HepG2 (cell line): ENCODE data around the gene SPINK7. TPM values are rescaled to one million over a fixed set of nuclear protein-coding genes. Genes with fewer than 3 reads are reported as not detected.

Experiments
- ATAC-seq: fragments of 200-7000 bp; cut with Tn5 transposase; 3 replicates; pipeline ENCODE4 v1.9.1; 2020; ENCODE audit warnings: mild to moderate bottlenecking, moderate library complexity
- BruUV-seq: library from RNA; stranded (reverse); fragments of 400-500 nt; replicated peaks from 2 replicates; lab custom pipeline; 2021; lab: Mats Ljungman, UMichigan
- CTCF ChIA-PET: fragments of 300-600 bp; formaldehyde crosslinking; extraction: SDS; loops from one replicate; lab custom pipeline; 2021; ENCODE audit warnings: low total read pairs, inconsistent platforms, low intra/inter-chr PET ratio; lab: Yijun Ruan, JAX
- POLR2A ChIA-PET: fragments of 350-600 bp; sonication (Branson Sonifier 250); formaldehyde crosslinking; loops from one replicate; lab custom pipeline; 2020; ENCODE audit warnings: antibody characterized with exemption, inconsistent platforms; lab: Yijun Ruan, JAX
- DNase-seq: peaks from one replicate; pipeline ENCODE4 v3.0.0-alpha.2; 2015; ENCODE audit warnings: low spot score
- FAIRE-seq: peaks from 3 replicates; lab custom pipeline; 2011; peaks lifted over from hg19 to GRCh38; lab: Jason Lieb, UNC
- H2AFZ ChIP-seq: one replicate; pipeline ENCODE4 v1.6.1; 2011; ENCODE audit warnings: low read length, inconsistent platforms
- H3K27ac ChIP-seq: fragments of 300-600 bp; 3 replicates; pipeline ENCODE4 v1.8.0; 2011; ENCODE audit warnings: mixed run types, mild to moderate bottlenecking, mixed read lengths, low read length, inconsistent platforms; ENCODE audit not compliant: insufficient read depth; ENCODE audit errors: extremely low read length
- H3K27me3 ChIP-seq, 2 experiments: fragments of 200-600 bp in 1 of 2; 2 replicates in 1 of 2; 3 replicates in 1 of 2; pipeline versions ENCODE4 v1.6.0 to v1.8.0; 2011; ENCODE audit warnings: low read length in 2 of 2, mild to moderate bottlenecking in 2 of 2, moderate library complexity in 2 of 2, inconsistent platforms in 1 of 2; ENCODE audit not compliant: insufficient read depth in 2 of 2, control insufficient read depth in 1 of 2
- H3K36me3 ChIP-seq, 2 experiments: fragments of 200-600 bp in 1 of 2; replicated peaks in 1 of 2; 2 replicates in 1 of 2; 3 replicates in 1 of 2; pipeline versions ENCODE4 v1.5.1 to v1.8.0; 2011; ENCODE audit warnings: low read length in 2 of 2, inconsistent platforms in 1 of 2; ENCODE audit not compliant: insufficient read depth in 2 of 2, control insufficient read depth in 1 of 2
- H3K4me1 ChIP-seq: 2 replicates; pipeline ENCODE4 v1.5.1; 2012; ENCODE audit warnings: low read length, inconsistent platforms; ENCODE audit not compliant: insufficient read depth
- H3K4me2 ChIP-seq: 2 replicates; pipeline ENCODE4 v1.6.0; 2011; ENCODE audit warnings: low read depth, low read length, inconsistent platforms
- H3K4me3 ChIP-seq, 3 experiments: fragments of 200-600 bp in 1 of 3; sonication (generic), shearing (Covaris generic) in 1 of 3; replicated peaks in 1 of 3; 2 replicates each; pipeline ENCODE4 v1.5.1; 2011 to 2016; ENCODE audit warnings: low read length in 3 of 3, inconsistent platforms in 2 of 3, low read depth in 2 of 3, mild to moderate bottlenecking in 2 of 3, control low read depth in 1 of 3, mixed read lengths in 1 of 3; ENCODE audit not compliant: insufficient read depth in 1 of 3
- H3K79me2 ChIP-seq: one replicate; pipeline ENCODE4 v1.6.1; 2011; ENCODE audit warnings: low read length, inconsistent platforms; ENCODE audit not compliant: insufficient read depth
- H3K9ac ChIP-seq: 2 replicates; pipeline ENCODE4 v1.6.0; 2011; ENCODE audit warnings: mild to moderate bottlenecking, low read depth, low read length, inconsistent platforms; ENCODE audit not compliant: insufficient read depth
- H3K9me3 ChIP-seq: 2 replicates; pipeline ENCODE4 v1.5.1; 2012; ENCODE audit warnings: mild to moderate bottlenecking, low read length
- H4K20me1 ChIP-seq: 2 replicates; pipeline ENCODE4 v1.6.0; 2011; ENCODE audit warnings: inconsistent platforms, mild to moderate bottlenecking, low read length, moderate library complexity; ENCODE audit not compliant: insufficient read depth
- AGO1 ChIP-seq: fragments of 200-400 bp; formaldehyde crosslinking; IDR thresholded peaks from 2 replicates; pipeline ENCODE4 v1.6.1; 2017; ENCODE audit warnings: mild to moderate bottlenecking, low read depth, low read length, moderate library complexity; ENCODE audit not compliant: poor library complexity, severe bottlenecking
- CEBPG ChIP-seq: IDR thresholded peaks from 2 replicates; pipeline ENCODE4 v1.6.1; 2016
- FIP1L1 ChIP-seq: fragments of 200-400 bp; formaldehyde crosslinking; IDR thresholded peaks from 2 replicates; pipeline ENCODE4 v1.6.1; 2018; ENCODE audit warnings: low read depth, mild to moderate bottlenecking, low read length, moderate library complexity, borderline replicate concordance; ENCODE audit not compliant: insufficient read depth
- HBP1 ChIP-seq: IDR thresholded peaks from 2 replicates; pipeline ENCODE4 v1.6.1; 2016; ENCODE audit warnings: low read depth, control low read depth
- NCOA1 ChIP-seq: sonication (generic); formaldehyde crosslinking; IDR thresholded peaks from 2 replicates; pipeline ENCODE4 v1.9.0; 2021; ENCODE audit warnings: missing genetic modification reagents
- PAX8 ChIP-seq: sonication (generic); formaldehyde crosslinking; IDR thresholded peaks from 2 replicates; pipeline ENCODE4 v1.8.0; 2022; ENCODE audit warnings: mild to moderate bottlenecking, missing genetic modification reagents, borderline replicate concordance
- SKIL ChIP-seq: sonication (generic); formaldehyde crosslinking; IDR thresholded peaks from 2 replicates; pipeline ENCODE4 v1.8.0; 2022; ENCODE audit warnings: missing genetic modification reagents, mild to moderate bottlenecking, moderate library complexity, borderline replicate concordance
- ZBTB26 ChIP-seq: IDR thresholded peaks from 2 replicates; pipeline ENCODE4 v1.6.1; 2016; ENCODE audit warnings: missing compliant biosample characterization, missing genetic modification reagents, borderline replicate concordance
- ZBTB3 ChIP-seq: sonication (generic); formaldehyde crosslinking; IDR thresholded peaks from 2 replicates; pipeline ENCODE4 v1.4.0; 2020; ENCODE audit warnings: low read depth, mild to moderate bottlenecking, moderate library complexity, missing genetic modification reagents, borderline replicate concordance
- ZBTB7B ChIP-seq: sonication (generic); formaldehyde crosslinking; IDR thresholded peaks from 2 replicates; pipeline ENCODE4 v1.4.0; 2020; ENCODE audit warnings: missing genetic modification reagents
- ZNF12 ChIP-seq: sonication (generic); formaldehyde crosslinking; IDR thresholded peaks from 2 replicates; pipeline ENCODE4 v1.5.0; 2020; ENCODE audit warnings: missing genetic modification reagents
- ZNF317 ChIP-seq: sonication (generic); formaldehyde crosslinking; IDR thresholded peaks from 2 replicates; pipeline ENCODE4 v1.5.0; 2020; ENCODE audit warnings: mild to moderate bottlenecking, missing genetic modification reagents
- ZNF552 ChIP-seq: sonication (generic); formaldehyde crosslinking; IDR thresholded peaks from 2 replicates; pipeline ENCODE4 v1.9.0; 2022; ENCODE audit warnings: missing genetic modification reagents, mild to moderate bottlenecking, borderline replicate concordance
- WGBS: methylation state at CpG from one replicate; pipeline ENCODE4 v1.1.6; 2017; ENCODE audit warnings: low lambda C conversion rate; 5-methylcytosine and 5-hydroxymethylcytosine counted together
- in situ Hi-C: cut with HindIII; loops from 2 replicates; pipeline ENCODE4 v1.10.0; 2017; ENCODE audit warnings: low pct_unique_long_range_greater_than_20kb; ENCODE audit not compliant: extremely low pct_ligation_motif_present
- intact Hi-C: fragments of 100-400 bp; cut with micrococcal nuclease; formaldehyde crosslinking; loops from one replicate; pipeline ENCODE4 v1.10.0; 2022; ENCODE audit not compliant: unreplicated experiment
- polyA plus RNA-seq, 8 experiments: library from polyadenylated mRNA; depleted of rRNA in 3 of 8; stranded (reverse) in 7 of 8; unstranded in 1 of 8; fragments of >200 nt; fragmentation: Illumina TruSeq in 4 of 8; extraction: Trizol in 4 of 8; gene quantifications; 2 replicates each; pipeline versions ENCODE4 v1.2.1 to v1.2.3, GENCODE V29; 2011 to 2016; ENCODE audit warnings: low read depth in 4 of 8, missing spikeins in 1 of 8, mixed read lengths in 1 of 8; ENCODE audit not compliant: insufficient read depth in 1 of 8
- total RNA-seq, 5 experiments: library from RNA; depleted of rRNA; stranded (reverse); fragments of >200 nt; fragmentation: Illumina TruSeq; extraction: Trizol; gene quantifications; 2 replicates each; pipeline ENCODE4 v1.2.3, GENCODE V29; 2016; ENCODE audit warnings: low read depth in 1 of 5

Gene SPINK7
- total and polyA plus RNA-seq, 2 of the 13 experiments (the other 11 are each of a cell fraction or from before 2014, with no cell fraction given), result 0.15 TPM; not detected in 1

- Histone ChIP-seq H3K27ac (no peak overlapping the region), H2AFZ (no peak overlapping the region), H3K4me1 (no peaks in the 10 kb centered on the region), H3K4me2 (no peak overlapping the region), H3K9ac (no peak overlapping the region), H3K9me3 (no peaks in the 10 kb centered on the region), H3K36me3 (no peaks in the 10 kb centered on the region), H3K4me3 (no peak overlapping the region), H3K79me2 (no peaks in the 10 kb centered on the region), H3K27me3 (no peaks in the 10 kb centered on the region), H4K20me1 (no peaks in the 10 kb centered on the region)
- ATAC-seq (no peak), DNase-seq (no peak), FAIRE-seq (no peak)
- 1% methylated on average over 3 of the region's 3 CpGs for WGBS
- ChIA-PET POLR2A (no interaction called here), CTCF (no interaction called here)
- TF ChIP-seq FIP1L1, result no peak
- TF ChIP-seq CEBPG (CRISPR knock-in tag), result no peak
- TF ChIP-seq ZNF552 (CRISPR knock-in tag), result no peak
- TF ChIP-seq ZNF317, result peak; percentile 89
- intact Hi-C loops (no loop called here), in situ Hi-C loops (no loop called here)
- BruUV-seq, result no TSS peak
Observed at GRCh38 chr5:148309019-148309418, 3.2 kb upstream of the SPINK7 start.

GRCh38 chr5:148309746-148310145, 2.5 kb upstream of the SPINK7 start:
- no peak overlapping the region for H3K4me2 ChIP-seq
- ChIA-PET CTCF (no interaction called here), POLR2A (no interaction called here)
- BruUV-seq, result no TSS peak
- DNase-seq, result no peak
- H3K9me3 ChIP-seq, result no peaks in the 10 kb centered on the region
- FAIRE-seq, result no peak
- H2AFZ ChIP-seq, result no peak overlapping the region
- H3K4me3 ChIP-seq, result no peak overlapping the region
- no peak for ATAC-seq
- in situ Hi-C loops, result no loop called here
- no peaks in the 10 kb centered on the region for H3K79me2 ChIP-seq
- no peaks in the 10 kb centered on the region for H3K4me1 ChIP-seq
- H3K27ac ChIP-seq, result no peak overlapping the region
- no peaks in the 10 kb centered on the region for H4K20me1 ChIP-seq
- intact Hi-C loops, result no loop called here
- no peak overlapping the region for H3K9ac ChIP-seq
- H3K27me3 ChIP-seq, result no peaks in the 10 kb centered on the region
- no peaks in the 10 kb centered on the region for H3K36me3 ChIP-seq
- no peak for TF ChIP-seq ZBTB7B (CRISPR knock-in tag)
- TF ChIP-seq PAX8 (CRISPR knock-in tag), result no peak
- no peak for TF ChIP-seq ZBTB26 (CRISPR knock-in tag)
- no peak for TF ChIP-seq ZNF12 (CRISPR knock-in tag)
- TF ChIP-seq HBP1 (CRISPR knock-in tag), result no peak
- TF ChIP-seq AGO1, result no peak
- no peak for TF ChIP-seq NCOA1 (CRISPR knock-in tag)
- no peak for TF ChIP-seq ZBTB3 (CRISPR knock-in tag)
- TF ChIP-seq SKIL (CRISPR knock-in tag), result no peak
